Subcutaneous adipose tissue (tissue), 4 donors: Measurements from ENCODE around the gene HTR6. TPM values are rescaled to one million over a fixed set of nuclear protein-coding genes. Genes with fewer than 3 reads are reported as not detected.

Experiments
- total RNA-seq, 4 donors: library from RNA; depleted of rRNA; stranded (reverse); fragments of >200 nt; gene quantifications; one replicate each; pipeline ENCODE4 v1.1.0, GENCODE V29; 2016
- TF ChIP-seq, protein P1 (sequence below): fragments of 450-650 bp; IDR thresholded peaks from one replicate; pipeline ENCODE4 v1.5.1; 2016; ENCODE audit warnings: low read depth, mild to moderate bottlenecking, control low read depth, antibody characterized with exemption, moderate library complexity

The HTR6 gene
- total RNA-seq, 4 donors from 2014 or later: not detected

DNA sequence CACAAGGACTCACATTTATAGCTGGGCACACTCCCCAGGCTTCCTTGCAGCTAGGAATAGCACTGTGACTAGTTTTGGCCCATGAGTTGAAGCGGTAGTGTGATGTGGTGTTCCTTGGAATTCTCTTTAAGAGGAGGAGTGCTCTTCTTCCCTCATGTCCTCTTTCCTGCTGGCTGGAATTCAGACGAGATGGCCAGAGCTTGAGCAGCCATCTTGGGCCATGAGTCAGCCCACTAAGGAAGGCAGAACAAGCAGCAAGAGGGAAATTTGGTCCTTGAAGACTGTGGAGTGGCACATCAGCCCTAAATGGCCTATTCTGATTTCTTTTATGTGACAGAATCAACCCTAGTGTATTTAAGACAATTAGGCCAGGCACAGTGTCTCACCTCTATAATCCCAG, 20.0 kb downstream of the HTR6 start:
- TF ChIP-seq, protein P1, sequence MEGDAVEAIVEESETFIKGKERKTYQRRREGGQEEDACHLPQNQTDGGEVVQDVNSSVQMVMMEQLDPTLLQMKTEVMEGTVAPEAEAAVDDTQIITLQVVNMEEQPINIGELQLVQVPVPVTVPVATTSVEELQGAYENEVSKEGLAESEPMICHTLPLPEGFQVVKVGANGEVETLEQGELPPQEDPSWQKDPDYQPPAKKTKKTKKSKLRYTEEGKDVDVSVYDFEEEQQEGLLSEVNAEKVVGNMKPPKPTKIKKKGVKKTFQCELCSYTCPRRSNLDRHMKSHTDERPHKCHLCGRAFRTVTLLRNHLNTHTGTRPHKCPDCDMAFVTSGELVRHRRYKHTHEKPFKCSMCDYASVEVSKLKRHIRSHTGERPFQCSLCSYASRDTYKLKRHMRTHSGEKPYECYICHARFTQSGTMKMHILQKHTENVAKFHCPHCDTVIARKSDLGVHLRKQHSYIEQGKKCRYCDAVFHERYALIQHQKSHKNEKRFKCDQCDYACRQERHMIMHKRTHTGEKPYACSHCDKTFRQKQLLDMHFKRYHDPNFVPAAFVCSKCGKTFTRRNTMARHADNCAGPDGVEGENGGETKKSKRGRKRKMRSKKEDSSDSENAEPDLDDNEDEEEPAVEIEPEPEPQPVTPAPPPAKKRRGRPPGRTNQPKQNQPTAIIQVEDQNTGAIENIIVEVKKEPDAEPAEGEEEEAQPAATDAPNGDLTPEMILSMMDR: no peak

DNA sequence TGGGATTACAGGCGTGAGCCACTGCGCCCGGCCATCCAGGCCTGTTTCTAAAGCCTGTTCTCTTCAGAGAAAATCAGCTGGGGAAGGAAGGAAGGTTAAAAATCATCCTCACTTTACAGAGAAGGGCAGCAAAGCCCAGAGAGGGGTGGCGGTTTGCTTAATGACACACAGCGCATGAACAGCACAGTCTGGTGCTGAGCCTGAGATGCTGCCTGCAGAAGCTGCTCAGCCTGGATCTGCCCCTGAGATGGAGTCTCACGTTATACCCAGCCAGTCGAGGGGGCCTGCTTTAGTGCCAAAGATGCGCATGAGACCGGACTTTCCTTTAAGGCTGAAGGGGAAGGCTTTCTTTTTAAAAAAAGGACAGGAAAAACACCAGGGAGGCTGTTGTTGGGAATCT, 21.3 kb downstream of the HTR6 start:
- TF ChIP-seq, protein P1: no peak

DNA sequence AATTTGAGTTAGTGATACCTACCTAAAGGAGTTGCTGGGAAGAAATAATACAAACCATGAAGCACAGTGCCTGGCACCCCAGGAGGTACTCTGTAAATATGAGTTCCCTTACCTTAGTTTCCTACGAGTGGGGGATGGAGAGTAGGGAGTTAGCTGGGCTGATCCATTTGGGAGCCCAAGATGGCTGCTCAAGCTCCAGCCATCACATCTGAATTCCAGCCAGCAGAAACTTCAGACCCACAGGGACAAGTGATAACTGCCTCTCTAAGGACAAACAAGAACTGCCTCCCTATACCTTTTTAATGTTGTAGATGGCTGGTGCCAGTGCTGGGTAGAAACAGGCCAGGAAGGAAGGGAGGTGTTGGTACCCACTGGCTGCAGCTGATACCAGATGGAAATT, 22.7 kb downstream of the HTR6 start:
- TF ChIP-seq, protein P1: no peak

DNA sequence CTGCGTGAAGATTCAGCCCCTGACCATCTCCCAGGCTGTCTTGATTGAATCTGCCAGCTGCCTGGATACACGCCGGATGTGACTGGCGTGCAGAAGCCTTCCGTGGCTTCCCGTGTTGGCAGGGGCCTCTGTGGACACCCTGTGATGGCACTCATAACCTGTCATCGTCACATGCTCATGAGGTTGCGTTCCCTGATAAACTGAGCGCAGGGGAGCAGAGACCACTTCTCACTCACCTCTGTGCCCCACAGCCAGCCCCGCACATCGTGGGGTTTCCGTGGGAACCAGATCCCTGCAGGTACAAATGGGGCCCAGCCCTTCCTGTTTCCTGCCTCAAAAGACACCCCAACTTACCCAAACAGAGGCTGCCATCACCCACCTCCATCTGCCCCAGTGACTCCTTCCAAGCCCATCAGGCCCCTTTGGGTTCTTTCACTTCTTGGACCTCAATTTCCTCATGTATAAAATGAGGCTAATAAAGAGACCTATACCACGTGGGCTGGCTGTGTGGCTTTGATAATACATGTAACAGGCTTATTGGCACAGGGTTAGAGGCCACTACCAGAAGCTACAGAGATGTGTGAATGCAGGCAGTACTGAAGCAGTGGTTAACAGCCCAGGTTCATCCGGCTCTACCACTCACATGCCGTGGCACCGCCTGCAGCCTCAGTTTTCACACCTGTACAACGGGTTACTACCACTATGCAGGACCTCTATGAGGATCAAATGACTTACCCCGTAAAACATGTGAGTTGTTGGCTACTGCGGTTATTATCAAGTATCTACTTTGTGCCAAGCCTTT, 23.6 kb downstream of the HTR6 start:
- TF ChIP-seq, protein P1: no peak

DNA sequence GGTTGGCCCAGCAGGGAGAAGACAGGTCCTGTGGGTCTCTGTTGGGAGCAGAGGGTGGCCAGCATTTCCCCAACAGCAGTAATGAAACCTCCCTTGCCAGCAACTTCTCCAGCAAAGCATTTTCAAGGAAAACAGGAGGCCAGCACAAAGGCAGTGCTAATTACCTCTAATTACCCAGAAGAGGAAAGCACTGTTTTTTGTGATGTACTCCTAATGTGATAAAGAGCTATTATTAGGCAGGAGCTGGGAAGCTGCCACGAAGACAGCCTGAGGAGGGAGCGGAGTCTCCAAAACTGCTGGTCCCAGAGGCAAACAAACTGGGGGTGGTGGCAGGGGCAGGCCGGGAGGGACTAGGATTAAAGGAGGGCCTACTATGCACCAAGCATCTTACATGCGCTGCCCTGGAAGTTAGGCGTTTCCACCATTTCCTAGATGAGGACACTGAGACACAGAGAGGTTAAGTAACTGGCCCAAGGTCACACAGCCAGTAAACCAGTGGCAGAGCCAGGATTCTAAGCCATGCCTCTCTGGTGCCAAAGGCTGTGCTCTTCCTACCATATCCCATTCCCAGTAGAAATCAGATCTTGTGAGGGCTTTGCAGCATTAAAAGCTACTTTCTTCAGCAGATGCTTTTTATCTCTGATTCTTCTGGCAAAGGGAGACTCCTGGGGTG, 24.5 kb downstream of the HTR6 start:
- TF ChIP-seq, protein P1: no peak

DNA sequence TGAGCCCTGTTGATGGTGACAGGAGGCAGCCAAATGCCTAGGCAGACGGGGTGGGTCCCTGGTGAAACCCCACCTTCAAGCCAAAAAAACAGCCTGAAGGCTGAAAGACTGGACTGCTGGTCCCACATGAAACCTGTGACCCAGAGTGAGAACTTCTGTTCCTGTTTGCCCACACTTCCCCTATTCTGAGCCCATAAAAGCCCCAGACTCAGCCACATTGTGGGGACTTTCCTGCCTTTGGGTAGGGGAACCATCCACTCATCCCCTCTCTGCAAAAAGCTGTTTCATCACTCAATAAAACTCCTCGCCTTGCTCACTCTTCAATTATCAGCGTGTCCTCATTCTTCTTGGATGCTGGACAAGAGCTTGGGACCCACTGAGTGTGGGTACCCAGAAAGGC, 25.2 kb downstream of the HTR6 start:
- TF ChIP-seq, protein P1: no peak

DNA sequence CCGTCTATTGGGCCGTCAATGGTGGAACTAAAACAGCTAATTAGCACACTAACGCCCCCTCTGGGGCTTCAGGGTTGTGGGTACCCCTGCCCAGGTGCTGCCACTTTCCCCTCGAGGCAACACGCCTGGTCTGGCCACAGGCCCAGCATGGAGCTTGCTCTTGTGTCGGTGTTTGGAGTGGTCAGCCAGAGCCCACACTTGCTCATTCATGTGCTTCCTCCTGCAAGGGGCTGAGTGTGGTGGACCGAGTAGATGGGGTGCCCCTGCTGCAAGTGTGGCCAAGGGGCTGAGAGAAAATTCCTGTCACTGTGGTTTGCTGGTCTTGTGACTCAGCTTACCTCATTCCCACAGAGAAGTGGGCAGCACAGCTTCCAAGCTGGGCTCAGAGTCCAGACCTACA, 25.7 kb downstream of the HTR6 start:
- TF ChIP-seq, protein P1: no peak
